ENCODE results near the gene EDN2.

DNA sequence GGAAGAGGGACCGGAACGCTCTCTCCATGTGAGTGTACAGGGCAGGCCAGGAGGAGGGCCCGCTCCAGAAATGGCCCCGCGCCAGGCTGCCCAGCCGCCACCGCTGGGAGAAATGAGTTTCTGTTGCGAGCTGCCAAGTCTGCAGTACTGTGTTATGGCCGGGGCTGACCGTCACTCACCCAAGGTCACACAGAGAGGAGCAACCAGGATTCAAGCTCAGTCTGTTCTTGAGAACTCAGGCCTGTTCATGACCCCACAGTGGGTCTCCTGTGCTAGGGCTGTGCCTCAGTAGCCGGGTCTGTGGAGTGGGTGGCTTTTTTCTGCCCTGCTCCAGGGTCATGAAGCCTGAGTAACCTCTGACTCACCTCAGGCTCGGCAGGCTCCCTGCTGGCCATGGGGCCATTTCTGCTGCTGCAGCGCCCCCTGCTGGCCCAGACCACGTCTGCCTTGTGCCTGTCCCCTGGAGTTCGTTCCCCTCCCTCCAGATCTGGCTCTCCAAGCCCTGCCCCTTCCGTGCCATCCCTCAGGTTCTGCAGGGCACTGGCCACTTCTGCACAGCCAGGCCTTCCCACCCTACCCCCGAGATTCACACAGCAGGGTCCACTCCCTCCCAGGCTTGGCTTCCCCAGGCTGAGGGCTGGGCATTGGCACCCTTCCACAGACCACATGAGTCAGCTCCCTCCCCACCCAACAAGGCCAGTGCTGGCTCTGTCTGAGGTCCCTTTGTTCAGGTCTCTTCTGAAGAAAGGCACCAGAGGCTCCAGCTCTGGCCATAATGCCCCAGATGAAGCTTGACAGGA lies 51.8 kb downstream of the EDN2 start:
- TF ChIP-seq, protein P1, sequence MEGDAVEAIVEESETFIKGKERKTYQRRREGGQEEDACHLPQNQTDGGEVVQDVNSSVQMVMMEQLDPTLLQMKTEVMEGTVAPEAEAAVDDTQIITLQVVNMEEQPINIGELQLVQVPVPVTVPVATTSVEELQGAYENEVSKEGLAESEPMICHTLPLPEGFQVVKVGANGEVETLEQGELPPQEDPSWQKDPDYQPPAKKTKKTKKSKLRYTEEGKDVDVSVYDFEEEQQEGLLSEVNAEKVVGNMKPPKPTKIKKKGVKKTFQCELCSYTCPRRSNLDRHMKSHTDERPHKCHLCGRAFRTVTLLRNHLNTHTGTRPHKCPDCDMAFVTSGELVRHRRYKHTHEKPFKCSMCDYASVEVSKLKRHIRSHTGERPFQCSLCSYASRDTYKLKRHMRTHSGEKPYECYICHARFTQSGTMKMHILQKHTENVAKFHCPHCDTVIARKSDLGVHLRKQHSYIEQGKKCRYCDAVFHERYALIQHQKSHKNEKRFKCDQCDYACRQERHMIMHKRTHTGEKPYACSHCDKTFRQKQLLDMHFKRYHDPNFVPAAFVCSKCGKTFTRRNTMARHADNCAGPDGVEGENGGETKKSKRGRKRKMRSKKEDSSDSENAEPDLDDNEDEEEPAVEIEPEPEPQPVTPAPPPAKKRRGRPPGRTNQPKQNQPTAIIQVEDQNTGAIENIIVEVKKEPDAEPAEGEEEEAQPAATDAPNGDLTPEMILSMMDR (IDR thresholded peaks at IDR 0.05; ENCODE audit: control extremely low read depth in 1 of 3, insufficient read depth in 1 of 3, low read depth in 1 of 3, low read length in 3 of 3): peak; percentile 96 to 99 (median 99)
- TF ChIP-seq TAF1 (IDR thresholded peaks at IDR 0.05; ENCODE audit: low read depth, low read length) (no peak), POLR2A (IDR thresholded peaks at IDR 0.05; ENCODE audit: control extremely low read depth in 1 of 2, low read depth in 2 of 2, low read length in 2 of 2) (no peak)
